Colonic mucosa (tissue), 4 donors: ENCODE data around the gene FRMD5. TPM values are rescaled to one million over a fixed set of nuclear protein-coding genes. Genes with fewer than 3 reads are reported as not detected.

ENCODE experiments used
- DNase-seq: peaks from one replicate; pipeline ENCODE4 v3.0.0-alpha.2; 2020
- H3K27ac ChIP-seq: fragments of 200-600 bp; one replicate; pipeline ENCODE4 v1.8.0; 2021
- H3K27me3 ChIP-seq: fragments of 200-600 bp; one replicate; pipeline ENCODE4 v1.8.0; 2021
- H3K36me3 ChIP-seq: fragments of 200-600 bp; one replicate; pipeline ENCODE4 v1.8.0; 2021
- H3K4me1 ChIP-seq: fragments of 200-600 bp; one replicate; pipeline ENCODE4 v1.8.0; 2021; ENCODE audit warnings: mild to moderate bottlenecking
- H3K4me3 ChIP-seq: fragments of 200-600 bp; one replicate; pipeline ENCODE4 v1.8.0; 2021
- H3K9ac ChIP-seq, 2 donors: one replicate each; pipeline ENCODE4 v1.7.0; 2013; ENCODE audit warnings: control low read depth in 2 of 2, low read depth in 2 of 2, low read length in 2 of 2
- H3K9me3 ChIP-seq: fragments of 200-600 bp; one replicate; pipeline ENCODE4 v1.8.0; 2021
- CTCF ChIP-seq: fragments of 200-600 bp; IDR thresholded peaks from one replicate; pipeline ENCODE4 v1.8.0; 2022; ENCODE audit warnings: antibody characterized with exemption, mild to moderate bottlenecking
- intact Hi-C: fragments of 100-400 bp; cut with DNase I; formaldehyde crosslinking; loops from one replicate; pipeline ENCODE4 v1.14.1; 2022
- total RNA-seq, 2 donors: library from RNA; stranded (reverse); fragmentation: NEBNext Ultra II Directional in 1 of 2; extraction: Animal tissue kit (Norgen Biotek cat#: 25700) in 1 of 2; gene quantifications; one replicate each; pipeline ENCODE4 v1.2.1, GENCODE V29; 2021
- donor health status: healthy.
- donor health status: DM: no; HTN: no; CAD: no.
- donor health status: DM: no; HTN: no; CAD: no.

FRMD5 gene
- total RNA-seq, 2 donors from 2014 or later: 2.9 to 3.4 TPM

- Histone ChIP-seq H3K27me3 (no peaks in the 10 kb centered on the region), H3K4me3 (no peak overlapping the region), H3K36me3 (no peaks in the 10 kb centered on the region), H3K4me1 (no peaks in the 10 kb centered on the region), H3K27ac (no peak overlapping the region), H3K9ac (no peak overlapping the region), H3K9me3 (no peaks in the 10 kb centered on the region)
- TF ChIP-seq CTCF: no peak
- no peak for DNase-seq
- intact Hi-C loops: no loop called here
These were observed 208.9 kb downstream of the FRMD5 start for GRCh38 chr15:43985976-43986680.

- Histone ChIP-seq H3K27me3 (no peaks in the 10 kb centered on the region), H3K27ac (no peak overlapping the region), H3K4me1 (no peaks in the 10 kb centered on the region), H3K9me3 (no peaks in the 10 kb centered on the region), H3K4me3 (no peak overlapping the region), H3K36me3 (no peaks in the 10 kb centered on the region), H3K9ac (no peak overlapping the region)
- DNase-seq: no peak
- TF ChIP-seq CTCF: no peak
- intact Hi-C loops: no loop called here
These were observed 213.5 kb downstream of the FRMD5 start for GRCh38 chr15:43981576-43981975.

GRCh38 chr15:43977072-43977884 lies 217.8 kb downstream of the FRMD5 start:
- H3K27me3 ChIP-seq: no peaks in the 10 kb centered on the region
- intact Hi-C loops: no loop called here
- H3K4me1 ChIP-seq: no peaks in the 10 kb centered on the region
- H3K9ac ChIP-seq: no peak overlapping the region
- TF ChIP-seq CTCF: no peak
- no peak overlapping the region for H3K27ac ChIP-seq
- no peak overlapping the region for H3K4me3 ChIP-seq
- H3K36me3 ChIP-seq: no peaks in the 10 kb centered on the region
- DNase-seq: no peak
- H3K9me3 ChIP-seq: no peaks in the 10 kb centered on the region

GRCh38 chr15:43975770-43976169 lies 219.3 kb downstream of the FRMD5 start:
- intact Hi-C loops: no loop called here
- H3K4me3 ChIP-seq: no peak overlapping the region

GRCh38 chr15:43975326-43975725 lies 219.7 kb downstream of the FRMD5 start:
- Histone ChIP-seq H3K9ac (no peak overlapping the region), H3K27me3 (no peaks in the 10 kb centered on the region), H3K4me3 (no peak overlapping the region), H3K4me1 (no peaks in the 10 kb centered on the region), H3K36me3 (no peaks in the 10 kb centered on the region), H3K9me3 (no peaks in the 10 kb centered on the region), H3K27ac (no peak overlapping the region)
- no peak for TF ChIP-seq CTCF
- no peak for DNase-seq
- intact Hi-C loops: no loop called here

More at GRCh38 chr15:43975770-43976169, 219.3 kb downstream of the FRMD5 start:
- no peak for TF ChIP-seq CTCF
- no peak for DNase-seq
- Histone ChIP-seq H3K9ac (no peak overlapping the region), H3K27me3 (no peaks in the 10 kb centered on the region), H3K4me1 (no peaks in the 10 kb centered on the region), H3K27ac (no peak overlapping the region), H3K9me3 (no peaks in the 10 kb centered on the region), H3K36me3 (no peaks in the 10 kb centered on the region)
